Neutrophil (primary cell): ENCODE measurements around the gene FAAP20.

ENCODE experiments used
- H3K27ac ChIP-seq: fragments of 200-600 bp; sonication (generic); 2 replicates; pipeline ENCODE4 v1.5.1; 2016; ENCODE audit warnings: mild to moderate bottlenecking, moderate library complexity
- H3K27me3 ChIP-seq: fragments of 200-600 bp; sonication (generic); 2 replicates; pipeline ENCODE4 v1.6.0; 2016; ENCODE audit warnings: mild to moderate bottlenecking
- H3K36me3 ChIP-seq: fragments of 200-600 bp; sonication (generic); 2 replicates; pipeline ENCODE4 v1.5.1; 2017
- H3K4me1 ChIP-seq, 2 experiments: fragments of 200-600 bp in 1 of 2; sonication (generic) in 1 of 2; 1 replicate in 1 of 2; 2 replicates in 1 of 2; pipeline versions ENCODE4 v1.5.1 to v1.6.1; 2013 to 2016; ENCODE audit warnings: low read depth in 1 of 2, low read length in 1 of 2, mild to moderate bottlenecking in 1 of 2, moderate library complexity in 1 of 2; ENCODE audit not compliant: control insufficient read depth in 1 of 2, insufficient read depth in 1 of 2
- H3K4me3 ChIP-seq, 2 experiments: fragments of 200-600 bp in 1 of 2; sonication (generic) in 1 of 2; 1 replicate in 1 of 2; 2 replicates in 1 of 2; pipeline ENCODE4 v1.5.1; 2013 to 2016; ENCODE audit warnings: low read depth in 1 of 2, low read length in 1 of 2, mild to moderate bottlenecking in 1 of 2, moderate library complexity in 1 of 2
- H3K9me3 ChIP-seq: fragments of 200-600 bp; sonication (generic); 2 replicates; pipeline ENCODE4 v1.5.1; 2016
- CTCF ChIP-seq: fragments of 200-600 bp; sonication (generic); IDR thresholded peaks from 2 replicates; pipeline ENCODE4 v1.5.1; 2016; ENCODE audit warnings: antibody characterized with exemption

FAAP20 gene

DNA sequence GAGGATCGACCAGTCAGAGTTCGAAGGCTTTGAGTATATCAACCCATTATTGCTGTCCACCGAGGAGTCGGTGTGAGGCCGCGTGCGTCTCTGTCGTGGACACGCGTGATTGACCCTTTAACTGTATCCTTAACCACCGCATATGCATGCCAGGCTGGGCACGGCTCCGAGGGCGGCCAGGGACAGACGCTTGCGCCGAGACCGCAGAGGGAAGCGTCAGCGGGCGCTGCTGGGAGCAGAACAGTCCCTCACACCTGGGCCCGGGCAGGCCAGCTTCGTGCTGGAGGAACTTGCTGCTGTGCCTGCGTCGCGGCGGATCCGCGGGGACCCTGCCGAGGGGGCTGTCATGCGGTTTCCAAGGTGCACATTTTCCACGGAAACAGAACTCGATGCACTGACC lies 9.6 kb downstream of the FAAP20 start:
- Histone ChIP-seq H3K27ac (no peak overlapping the region), H3K4me3 (no peak overlapping the region), H3K36me3 (peaks cover 37% of the 10 kb centered on the region), H3K27me3 (no peaks in the 10 kb centered on the region), H3K9me3 (no peaks in the 10 kb centered on the region), H3K4me1 (peaks cover 11 to 13% of the 10 kb centered on the region in 2 experiments)
- no peak for TF ChIP-seq CTCF

GRCh38 chr1:2184531-2184930 lies 10.0 kb downstream of the FAAP20 start:
- no peak overlapping the region for H3K27ac ChIP-seq
- peaks cover 37% of the 10 kb centered on the region for H3K36me3 ChIP-seq
- no peaks in the 10 kb centered on the region for H3K27me3 ChIP-seq
- peaks cover 7 to 10% of the 10 kb centered on the region in 2 experiments for H3K4me1 ChIP-seq
- H3K4me3 ChIP-seq = no peak overlapping the region
- no peaks in the 10 kb centered on the region for H3K9me3 ChIP-seq
- TF ChIP-seq CTCF = no peak

GRCh38 chr1:2183937-2184334 lies 10.6 kb downstream of the FAAP20 start:
- Histone ChIP-seq H3K27ac (no peak overlapping the region), H3K4me1 (peaks cover under 1 to 7% of the 10 kb centered on the region in 2 experiments), H3K36me3 (peaks cover 43% of the 10 kb centered on the region), H3K4me3 (no peak overlapping the region), H3K27me3 (no peaks in the 10 kb centered on the region), H3K9me3 (no peaks in the 10 kb centered on the region)
- TF ChIP-seq CTCF = no peak

GRCh38 chr1:2182376-2182775 lies 12.2 kb downstream of the FAAP20 start:
- Histone ChIP-seq H3K4me3 (no peak overlapping the region), H3K36me3 (peaks cover 57% of the 10 kb centered on the region), H3K27me3 (no peaks in the 10 kb centered on the region), H3K27ac (no peak overlapping the region), H3K9me3 (no peaks in the 10 kb centered on the region), H3K4me1 (peaks cover 0 to 5% of the 10 kb centered on the region in 2 experiments)
- no peak for TF ChIP-seq CTCF

- H3K4me3 ChIP-seq = no peak overlapping the region
- no peak overlapping the region for H3K27ac ChIP-seq
- peaks cover 58% of the 10 kb centered on the region for H3K36me3 ChIP-seq
- peaks cover 0 to 5% of the 10 kb centered on the region in 2 experiments for H3K4me1 ChIP-seq
- no peak for TF ChIP-seq CTCF
- H3K27me3 ChIP-seq = no peaks in the 10 kb centered on the region
- no peaks in the 10 kb centered on the region for H3K9me3 ChIP-seq
Observed at GRCh38 chr1:2181752-2182151, 12.8 kb downstream of the FAAP20 start.

DNA sequence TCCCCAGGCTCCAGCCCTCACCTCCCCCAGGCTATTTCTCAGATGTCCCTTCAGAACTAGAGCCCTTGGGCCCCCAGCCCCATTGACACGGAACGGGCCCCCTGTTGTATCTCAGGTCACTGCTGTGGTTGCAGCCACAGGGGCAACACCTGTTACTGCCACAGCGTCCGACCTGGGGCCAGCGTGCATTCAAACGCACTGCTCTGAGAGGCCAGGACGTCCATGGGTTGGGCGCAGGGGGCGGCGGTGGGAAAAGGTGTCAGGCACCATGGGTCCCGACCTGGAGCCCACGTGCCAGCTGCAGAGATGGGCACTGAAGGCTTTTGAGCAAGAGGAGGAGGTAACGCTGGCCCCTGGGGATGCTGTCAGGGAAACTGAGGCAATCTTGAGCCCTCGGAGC lies 13.3 kb downstream of the FAAP20 start:
- H3K27me3 ChIP-seq = no peaks in the 10 kb centered on the region
- H3K9me3 ChIP-seq = no peaks in the 10 kb centered on the region
- no peak overlapping the region for H3K27ac ChIP-seq

More for the DNA sequence above, 13.3 kb downstream of the FAAP20 start:
- TF ChIP-seq CTCF = no peak
- H3K4me1 ChIP-seq = peaks cover 0 to 5% of the 10 kb centered on the region in 2 experiments
- H3K36me3 ChIP-seq = peaks cover 53% of the 10 kb centered on the region
- no peak overlapping the region for H3K4me3 ChIP-seq
